GM21515 (cell line): ENCODE measurements around the gene SDHA.
"Not testable (repeated sequence)": the region's sequence is repeated elsewhere in the genome, so short reads cannot be mapped to it uniquely, and the experiment has no call there.

Experiments
- ATAC-seq: cut with Tn5 transposase; IDR thresholded peaks from one replicate; pipeline ENCODE4 v1.9.1; 2021; ENCODE audit not compliant: unreplicated experiment

SDHA gene

DNA sequence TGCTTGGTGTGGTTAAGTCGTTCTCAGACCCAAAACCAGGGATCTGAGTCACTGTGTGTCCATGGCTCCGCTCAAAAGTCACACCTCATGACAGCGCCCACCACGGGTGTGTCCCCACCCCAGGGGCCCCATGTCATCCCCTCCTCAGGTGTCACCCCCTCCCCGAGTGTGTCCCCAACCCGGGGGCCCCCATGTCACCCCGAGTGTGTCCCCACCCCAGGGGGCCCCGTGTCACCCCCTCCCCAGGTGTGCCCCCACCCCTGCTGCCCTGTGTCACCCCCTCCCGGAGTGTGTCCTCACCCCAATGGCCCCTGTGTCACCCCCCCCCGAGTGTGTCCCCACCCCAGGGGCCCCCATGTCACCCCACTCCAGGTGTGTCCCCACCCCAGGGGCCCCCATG is 21.8 kb upstream of the SDHA start:
- no peak for ATAC-seq

DNA sequence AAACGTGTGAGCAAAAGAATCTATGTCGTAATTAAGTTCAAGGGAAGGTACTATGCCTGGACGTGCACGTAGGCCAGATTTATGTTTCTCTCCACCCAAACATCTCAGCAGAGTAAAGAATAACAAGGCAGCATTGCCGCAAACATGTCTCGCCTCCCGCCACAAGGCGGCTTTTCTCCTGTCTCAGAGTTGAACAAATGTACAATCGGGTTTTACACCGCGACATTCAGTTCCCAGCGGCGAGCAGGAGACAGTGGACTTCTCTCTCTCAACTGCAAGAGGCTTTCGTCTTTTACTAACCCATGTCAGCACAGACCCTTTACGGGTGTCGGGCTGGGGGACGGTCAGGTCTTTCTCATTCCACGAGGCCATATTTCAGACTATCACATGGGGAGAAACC is 21.1 kb upstream of the SDHA start:
- ATAC-seq: not testable (repeated sequence)

DNA sequence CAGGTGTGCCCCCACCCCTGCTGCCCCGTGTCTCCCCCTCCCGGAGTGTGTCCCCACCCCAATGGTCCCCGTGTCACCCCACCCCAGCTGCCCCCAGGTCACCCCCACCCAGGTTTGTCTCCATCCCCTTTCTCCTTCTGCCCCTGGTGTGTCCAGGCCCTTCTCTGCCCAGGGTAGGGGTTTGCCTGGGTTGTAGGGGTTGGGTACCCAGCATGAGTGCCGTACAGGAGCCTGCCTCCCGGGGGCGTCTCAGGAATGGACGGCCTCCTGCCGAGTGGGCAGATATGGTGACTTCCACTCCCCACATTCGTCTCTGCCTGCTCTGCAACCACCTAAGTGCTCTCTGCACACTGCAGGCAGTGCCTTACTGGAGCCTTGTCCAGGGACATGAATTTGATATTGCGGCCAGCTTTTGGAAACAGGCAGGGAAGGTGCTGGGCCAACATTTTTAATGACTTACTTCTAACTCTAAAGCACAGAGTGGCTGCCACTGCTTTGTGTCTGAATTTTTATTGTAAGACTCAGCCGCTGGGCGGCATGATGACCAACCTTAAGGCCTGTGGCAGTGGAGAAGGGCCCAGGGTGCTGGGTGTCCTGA is 20.1 kb upstream of the SDHA start:
- ATAC-seq: no peak

DNA sequence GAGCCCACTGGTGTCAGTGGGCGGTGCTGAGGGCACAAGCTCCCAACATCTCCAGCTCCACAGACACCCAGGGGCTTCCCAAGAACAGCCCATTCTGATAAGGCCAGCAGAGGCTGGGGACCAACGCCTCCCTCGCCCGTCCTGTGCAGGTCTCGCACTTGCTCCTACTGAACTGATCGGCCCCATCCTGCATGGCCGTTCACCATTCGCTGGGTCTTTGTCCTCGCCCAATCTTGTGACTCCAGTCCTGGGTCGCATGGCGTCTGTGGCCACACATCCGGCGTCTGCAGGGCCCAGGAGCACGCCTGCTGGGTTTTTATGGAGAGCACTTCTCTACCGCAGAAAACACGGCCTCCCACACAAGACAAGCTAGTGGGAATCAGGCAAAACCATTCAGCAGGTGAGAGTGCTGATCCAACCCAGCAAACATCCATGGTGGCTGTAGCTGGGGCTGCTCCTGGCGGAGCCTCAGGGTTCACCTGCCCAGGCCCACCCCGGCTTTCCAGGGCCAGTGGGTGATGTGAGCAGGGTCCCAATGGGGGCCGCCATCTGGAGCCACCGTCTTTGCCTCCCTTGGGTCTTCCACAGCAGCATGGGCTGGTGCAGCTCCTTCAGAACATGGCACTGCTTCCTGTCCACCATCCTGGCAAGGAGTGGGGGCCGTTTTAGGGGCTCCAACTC is 19.5 kb upstream of the SDHA start:
- no peak for ATAC-seq

DNA sequence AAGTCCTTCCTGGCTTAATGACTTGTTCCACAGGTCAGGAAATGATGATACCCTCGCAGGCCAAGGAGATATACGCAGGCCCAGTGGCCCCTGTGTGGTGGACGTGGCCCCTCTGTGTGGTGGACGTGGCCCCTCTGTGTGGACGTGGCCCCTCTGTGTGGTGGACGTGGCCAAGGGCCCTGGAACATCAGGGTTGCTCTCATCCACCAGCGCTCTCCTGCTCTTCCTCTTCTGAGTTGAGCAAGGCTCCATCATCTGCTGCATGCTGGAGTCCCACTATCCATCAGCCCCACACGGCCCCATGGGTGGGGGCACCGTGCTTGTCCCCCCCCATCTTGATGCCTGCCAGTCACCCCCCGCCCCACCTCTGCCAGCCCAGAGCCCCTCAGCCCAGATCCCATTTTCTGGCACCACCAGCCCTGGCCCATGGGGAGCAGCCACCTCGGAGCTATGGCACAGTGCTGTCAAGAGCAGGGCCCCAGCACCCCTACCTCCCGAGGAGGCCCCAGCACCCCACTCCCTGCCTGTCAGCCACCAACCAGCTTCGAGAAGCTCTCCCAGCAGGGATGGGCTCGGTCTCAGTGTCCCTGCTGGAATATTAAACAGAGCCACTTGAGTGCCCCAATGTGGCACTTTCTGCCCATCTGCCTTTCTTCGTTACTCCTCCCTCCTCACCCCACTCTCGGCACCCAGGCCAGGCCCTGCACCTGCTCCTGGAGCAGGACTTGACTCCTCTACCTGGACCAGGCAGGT is 18.7 kb upstream of the SDHA start:
- no peak for ATAC-seq

DNA sequence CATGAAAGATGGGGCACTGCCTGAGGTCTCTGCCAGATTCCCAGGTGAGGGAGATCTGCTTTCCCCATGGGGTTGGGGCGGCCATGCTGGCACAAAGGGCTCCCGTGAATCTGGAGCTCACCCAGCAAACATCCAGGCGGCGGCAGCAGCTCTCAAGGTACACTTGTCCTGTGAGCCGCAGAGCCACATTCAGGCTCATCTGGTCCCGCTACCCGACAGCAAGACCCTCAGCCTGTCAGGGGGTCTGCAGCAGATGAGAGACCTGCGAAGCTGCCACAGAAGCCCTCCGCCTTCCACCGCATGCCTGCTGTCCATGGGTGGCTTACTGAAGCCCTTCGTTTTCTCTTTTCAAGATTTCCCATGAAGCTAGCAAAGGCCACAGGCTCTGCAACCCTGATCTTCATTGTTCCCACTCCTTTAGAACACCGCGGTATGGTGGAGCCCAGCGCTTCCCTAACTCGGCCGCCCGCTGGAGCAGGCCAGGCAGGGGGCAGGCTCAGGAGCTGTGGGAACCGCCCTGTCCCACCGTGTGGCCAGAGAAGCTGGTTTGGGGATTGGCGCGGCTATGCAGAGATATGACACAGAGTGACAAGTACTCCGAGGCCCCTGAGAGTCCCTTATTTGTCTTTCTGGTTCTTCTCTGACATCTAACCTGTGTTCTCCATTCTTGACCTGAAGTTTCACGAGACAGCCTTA is 18.0 kb upstream of the SDHA start:
- ATAC-seq: no peak

DNA sequence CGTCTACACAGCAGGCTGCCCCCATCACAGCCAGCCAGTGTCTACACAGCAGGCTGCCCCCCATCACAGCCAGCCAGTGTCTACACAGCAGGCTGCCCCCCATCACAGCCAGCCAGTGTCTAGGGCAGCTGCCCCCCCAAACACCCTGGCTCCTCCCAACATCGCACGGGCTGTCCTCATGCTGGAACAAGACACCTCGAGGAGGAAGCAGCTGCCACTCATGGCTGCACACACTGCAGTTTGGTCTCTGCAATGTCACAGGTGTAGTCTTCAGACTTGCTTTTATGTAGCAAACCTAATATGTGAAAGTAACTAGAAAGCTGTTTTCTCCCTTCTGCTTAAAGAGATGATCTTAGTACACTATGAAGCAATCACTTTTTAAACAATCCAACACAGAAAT is 17.1 kb upstream of the SDHA start:
- ATAC-seq: no peak

DNA sequence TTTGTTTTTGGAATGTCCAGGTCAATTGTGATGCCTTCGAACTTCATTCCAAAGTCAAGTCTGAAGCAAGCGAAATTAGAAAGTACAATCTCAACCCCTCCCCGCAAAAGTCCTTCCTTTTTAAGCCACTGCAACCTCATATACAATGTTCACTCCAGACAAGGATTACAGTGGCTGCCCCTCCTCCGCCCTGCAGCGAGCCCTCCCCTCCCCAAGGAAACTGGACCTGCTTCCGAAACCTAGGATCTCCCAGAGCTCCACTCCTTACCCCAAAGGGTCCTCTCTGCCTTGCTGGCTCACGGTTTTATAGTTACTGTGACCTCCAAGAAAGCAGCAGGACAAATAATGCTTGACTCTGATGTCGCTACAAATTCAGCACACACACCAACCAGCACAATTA is 16.4 kb upstream of the SDHA start:
- no peak for ATAC-seq

DNA sequence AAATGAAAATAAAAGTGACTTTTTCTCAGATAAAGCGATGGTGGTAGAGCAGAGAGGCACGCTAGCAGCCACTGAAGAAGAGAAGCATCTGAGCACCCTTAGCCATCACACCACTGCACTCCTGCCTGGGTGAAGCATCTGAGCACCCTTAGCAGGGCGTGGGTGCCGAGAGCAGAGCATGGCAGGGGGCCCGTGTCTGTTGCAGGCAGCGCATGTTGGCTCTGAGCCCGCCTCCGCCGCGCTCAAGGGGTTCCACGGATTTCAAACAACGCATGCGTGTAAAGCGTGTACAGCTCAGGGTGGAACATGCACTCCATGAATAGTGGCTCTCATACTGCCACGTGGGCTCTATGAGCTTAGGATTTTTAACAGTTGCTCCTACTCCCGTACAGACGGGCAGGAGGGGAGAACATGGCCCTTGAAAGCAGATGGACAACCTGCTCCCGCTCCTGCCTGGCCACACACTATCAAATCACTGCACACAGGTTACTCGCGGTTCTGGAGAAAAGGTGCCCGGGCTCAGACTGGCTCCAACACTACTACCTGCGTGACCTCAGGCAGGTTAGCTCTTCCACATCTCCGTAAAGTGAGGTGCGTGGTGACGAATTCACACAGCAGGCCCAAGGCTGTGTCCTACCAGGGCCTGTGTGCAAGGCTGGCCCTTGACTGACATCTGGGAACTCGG is 14.7 kb upstream of the SDHA start:
- no peak for ATAC-seq

DNA sequence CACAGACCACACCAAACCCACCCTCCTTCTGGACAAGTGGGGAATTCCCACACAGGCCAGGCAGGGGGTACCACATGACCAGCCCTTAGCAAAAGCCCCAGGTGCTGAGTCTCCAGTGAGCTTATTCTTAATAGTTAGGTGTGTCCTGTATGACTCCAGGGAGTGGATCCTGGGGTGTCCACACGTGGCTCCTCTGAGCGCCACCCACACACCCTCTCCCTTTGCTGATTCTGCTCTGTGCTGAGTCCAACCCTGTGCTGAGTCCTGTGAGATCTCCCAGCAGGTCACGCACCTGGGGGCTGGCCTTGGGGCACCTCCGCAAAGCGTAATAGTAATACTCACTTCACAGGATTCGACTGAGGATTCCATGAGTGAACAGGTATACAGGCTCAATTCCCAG is 14.1 kb upstream of the SDHA start:
- no peak for ATAC-seq

DNA sequence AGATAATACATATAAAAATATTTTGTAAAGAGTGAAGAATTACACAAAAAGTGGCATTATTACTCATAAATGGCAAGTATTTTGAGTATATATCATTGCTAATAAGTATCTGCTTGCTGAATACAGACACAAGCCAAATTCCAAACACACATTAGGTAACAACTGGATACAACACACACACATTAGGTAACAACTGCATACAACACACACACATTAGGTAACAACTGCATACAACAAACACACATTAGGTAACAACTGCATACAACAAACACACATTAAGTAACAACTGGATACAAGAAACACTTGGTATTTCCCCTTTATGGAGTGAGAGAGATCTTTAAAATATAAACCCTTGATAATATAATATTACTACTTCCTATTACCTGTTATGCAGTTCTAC is 13.7 kb upstream of the SDHA start:
- ATAC-seq: no peak

DNA sequence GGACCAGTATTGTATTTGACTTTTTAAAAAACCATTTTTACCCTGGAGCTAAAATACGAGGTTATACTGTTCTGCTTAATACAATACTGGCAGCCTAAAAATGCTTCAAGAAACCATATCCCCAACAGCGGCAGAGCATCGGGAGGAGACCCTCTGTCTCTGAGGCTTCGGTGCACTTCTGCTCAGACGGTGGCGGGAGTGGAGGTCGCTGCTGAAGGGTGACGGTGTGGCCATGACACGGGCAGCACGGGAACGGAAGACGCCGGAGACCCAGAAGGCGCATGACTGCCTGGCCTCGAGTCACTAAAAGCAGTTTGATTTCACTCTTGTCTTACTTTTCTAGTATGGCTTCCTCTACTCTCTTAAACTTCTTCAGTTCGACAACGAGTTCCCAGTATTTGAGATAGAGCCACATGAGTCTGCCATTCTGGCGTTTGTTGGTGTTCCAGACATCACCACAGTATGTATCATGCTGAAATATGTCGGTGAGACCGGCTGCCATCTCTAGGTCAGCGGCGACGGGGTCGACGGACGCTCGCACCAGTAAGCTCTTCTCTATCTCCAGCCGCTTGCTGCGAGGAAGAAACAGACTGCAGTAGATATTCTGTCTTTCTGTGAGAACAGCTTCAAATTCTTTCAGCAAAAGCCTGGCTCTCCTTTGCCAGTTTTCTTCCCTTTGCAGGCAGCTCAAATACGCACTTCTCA is 13.0 kb upstream of the SDHA start:
- ATAC-seq: no peak

DNA sequence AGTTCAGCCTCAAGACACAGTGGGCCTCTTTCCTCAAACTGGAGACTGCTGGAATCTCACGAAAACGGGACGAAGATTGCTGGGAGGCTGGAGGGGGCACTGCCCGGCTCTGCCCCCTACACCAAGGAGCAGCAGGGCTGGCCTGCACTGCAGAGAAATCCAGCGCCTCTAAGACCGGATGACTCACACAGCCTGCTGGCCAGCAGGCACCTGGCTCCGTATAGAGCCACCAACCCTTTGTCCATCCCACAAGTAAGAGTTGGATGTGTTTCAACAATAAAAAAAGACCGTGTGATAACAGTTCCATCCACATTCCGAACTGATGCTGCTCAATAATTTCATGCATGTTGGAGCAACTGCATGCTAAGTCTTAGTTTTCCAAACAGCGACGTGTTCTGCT is 11.7 kb upstream of the SDHA start:
- no peak for ATAC-seq

DNA sequence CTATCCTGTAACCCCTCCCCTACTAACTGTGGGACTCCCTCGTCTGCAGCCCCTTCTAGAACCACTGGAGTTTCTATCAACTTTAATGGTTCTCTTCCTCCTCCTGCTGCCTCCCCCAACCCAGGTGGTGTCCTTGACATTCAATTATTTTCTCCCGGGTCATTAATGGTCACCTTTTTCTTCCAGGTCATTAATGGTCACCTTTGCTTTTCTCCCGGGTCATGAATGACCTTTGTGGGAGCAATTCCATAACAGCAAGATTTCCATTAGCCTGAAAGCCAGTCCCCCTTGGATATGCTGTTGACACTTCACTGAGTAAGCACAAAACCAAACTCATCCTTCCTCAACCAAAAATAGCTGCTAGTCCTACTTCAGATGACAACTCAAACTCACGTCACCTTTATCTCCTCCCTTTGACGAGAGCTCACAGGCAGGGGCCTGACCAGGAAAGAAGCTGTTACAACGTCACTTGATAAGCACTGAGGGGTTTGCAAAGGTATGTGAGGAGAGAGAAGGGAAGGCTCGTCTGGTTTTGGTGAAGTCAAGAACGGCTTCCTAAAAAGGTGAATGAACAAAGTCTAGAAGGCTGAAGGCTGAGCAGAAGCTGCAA is 11.1 kb upstream of the SDHA start:
- ATAC-seq: no peak

DNA sequence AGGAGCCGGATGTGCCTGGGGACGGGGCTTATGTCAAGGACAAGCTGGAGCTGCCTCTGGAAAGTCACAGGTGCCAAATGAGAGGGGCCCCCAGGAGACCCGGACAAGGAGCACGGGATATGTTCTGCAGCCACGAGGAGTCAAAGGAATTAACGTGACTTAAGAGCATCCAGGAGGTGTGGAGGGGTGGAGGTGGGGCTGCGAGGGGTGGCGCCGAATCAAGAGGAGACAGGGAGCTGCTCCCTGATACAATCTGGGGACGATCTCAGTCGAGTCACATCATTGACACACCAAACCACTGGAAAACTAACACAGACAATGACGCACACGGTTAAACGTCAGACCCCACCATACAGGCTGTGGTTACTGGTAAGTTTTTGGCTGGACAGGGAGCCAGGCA is 10.5 kb upstream of the SDHA start:
- no peak for ATAC-seq

DNA sequence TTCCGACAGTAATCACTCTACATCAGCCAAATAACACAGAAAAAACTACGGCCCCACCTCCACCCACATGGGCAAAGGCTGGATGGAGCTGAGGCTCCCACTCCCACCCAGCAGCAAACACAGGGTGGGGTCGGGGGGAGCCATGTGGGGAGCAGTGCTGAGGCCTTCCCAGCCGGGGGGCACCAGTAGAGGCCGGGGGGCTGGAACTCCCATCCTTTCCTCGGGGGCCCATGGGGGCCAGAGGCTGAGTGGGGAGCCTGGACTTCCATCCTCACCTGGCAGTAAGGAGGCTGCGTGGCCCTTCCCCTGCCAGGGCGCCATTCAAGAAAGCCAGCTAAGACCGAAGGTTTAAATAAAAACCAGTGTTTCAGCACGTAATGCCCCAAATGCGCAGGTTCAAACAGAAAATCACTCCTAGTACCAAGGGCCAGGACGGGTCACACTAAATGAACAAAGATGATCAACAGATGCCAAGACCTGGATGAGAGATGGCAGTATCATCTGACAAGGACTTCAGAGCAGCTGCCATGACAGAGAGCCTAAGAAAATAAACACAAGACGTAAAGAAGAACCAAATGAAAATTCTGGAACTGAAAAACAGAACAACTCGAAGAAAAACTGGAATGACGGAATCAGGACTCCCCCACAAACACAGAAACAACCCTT is 9.5 kb upstream of the SDHA start:
- no peak for ATAC-seq

DNA sequence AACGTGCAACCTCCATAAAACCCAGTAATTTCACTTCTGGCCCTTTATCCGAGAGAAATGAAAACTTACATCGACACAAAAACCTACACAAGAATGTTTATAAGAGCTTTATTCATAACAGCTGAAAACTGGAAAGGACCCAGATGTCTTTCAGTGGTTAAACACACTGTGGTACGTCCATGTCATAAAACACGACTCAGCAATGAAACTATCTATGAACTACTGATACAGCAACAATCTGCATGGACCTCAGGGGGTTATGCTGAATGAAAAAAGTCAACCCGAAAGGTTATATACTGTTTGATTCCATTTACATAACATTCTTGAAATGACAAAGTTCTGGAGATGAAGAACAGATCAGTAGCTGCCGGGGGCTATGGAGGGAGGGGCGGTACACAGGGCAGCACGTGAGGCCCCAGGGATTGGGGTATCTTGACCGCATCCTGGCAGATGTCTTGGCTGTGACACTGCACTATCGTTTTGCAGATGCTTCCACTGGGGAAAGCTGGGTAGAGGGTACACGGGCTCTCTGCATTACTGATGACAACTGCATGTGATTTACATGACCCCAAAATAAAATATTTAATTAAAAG is 4.2 kb upstream of the SDHA start:
- no peak for ATAC-seq

DNA sequence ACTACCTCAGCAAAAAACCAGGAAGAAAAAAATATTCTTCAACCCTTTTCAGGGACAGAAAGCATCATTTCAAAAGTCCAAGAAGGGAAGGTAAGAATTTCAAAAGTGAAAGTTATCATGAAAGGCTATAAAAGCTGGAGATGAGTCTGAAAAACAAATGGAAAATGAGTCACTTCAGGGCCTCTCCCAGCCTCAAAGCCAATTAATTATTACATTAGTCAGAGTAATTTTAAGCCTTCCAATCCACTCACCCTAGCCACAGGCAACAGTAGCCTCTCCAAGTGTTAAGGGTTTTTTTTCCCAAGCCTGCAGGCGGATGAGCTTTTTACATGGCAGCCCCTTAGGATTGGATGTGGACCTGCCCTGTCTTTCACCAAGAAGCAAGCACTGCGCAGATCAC is 2.9 kb upstream of the SDHA start:
- not testable (repeated sequence) for ATAC-seq

DNA sequence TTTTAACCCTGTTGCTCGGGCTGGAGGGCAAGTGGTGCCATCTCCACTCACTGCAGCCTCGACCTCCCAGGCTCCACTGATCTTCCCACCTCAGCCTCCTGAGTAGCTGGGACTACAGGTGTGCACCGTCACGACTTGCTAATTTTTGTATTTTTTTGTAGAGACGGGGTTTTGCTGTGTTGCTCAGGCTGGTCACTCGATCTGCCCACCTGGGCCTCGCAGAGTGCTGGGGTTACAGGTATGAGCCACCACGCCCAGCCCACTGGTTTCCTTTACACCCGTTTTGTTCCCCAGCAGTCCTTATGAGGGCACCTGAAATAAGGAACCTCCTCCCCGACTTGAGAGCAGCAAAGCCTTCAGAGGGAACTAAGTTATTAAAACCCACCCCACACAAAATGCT is 2.0 kb upstream of the SDHA start:
- ATAC-seq: not testable (repeated sequence)
